ENCODE results near the gene ARVCF.

DNA sequence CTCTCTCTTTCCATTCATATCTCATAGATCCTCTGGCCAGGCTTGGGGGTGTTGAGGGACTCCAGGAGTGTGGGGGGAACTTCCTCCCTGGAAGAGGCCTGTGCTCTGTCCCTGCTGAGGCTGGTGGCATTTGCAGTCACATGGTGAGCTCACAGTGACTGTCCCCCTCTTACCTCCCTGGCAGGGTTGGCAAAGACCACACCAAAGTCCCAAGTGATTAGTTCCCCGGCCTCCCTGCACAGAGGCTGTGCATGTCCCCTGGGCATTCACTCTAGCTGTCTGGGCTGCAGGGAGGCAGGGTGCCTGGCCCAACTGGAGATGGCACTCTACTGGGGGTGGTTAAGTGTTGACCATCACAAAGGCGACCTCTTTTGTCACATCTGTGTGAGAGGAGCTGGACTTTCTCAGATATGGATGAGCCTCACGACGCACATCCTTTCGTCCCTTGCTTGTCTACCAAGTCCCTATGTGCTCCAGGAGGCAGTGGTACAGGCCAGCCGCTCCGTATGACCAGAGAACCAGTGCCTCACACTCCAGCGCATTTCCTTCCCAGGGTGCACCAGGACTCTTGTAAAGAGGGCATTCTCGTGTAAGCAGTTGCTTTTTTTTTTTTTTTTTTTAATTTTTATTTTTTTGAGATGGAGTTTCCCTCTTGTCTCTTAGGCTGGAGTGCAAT, 13.1 kb upstream of the ARVCF start:
- TF ChIP-seq, protein P1, sequence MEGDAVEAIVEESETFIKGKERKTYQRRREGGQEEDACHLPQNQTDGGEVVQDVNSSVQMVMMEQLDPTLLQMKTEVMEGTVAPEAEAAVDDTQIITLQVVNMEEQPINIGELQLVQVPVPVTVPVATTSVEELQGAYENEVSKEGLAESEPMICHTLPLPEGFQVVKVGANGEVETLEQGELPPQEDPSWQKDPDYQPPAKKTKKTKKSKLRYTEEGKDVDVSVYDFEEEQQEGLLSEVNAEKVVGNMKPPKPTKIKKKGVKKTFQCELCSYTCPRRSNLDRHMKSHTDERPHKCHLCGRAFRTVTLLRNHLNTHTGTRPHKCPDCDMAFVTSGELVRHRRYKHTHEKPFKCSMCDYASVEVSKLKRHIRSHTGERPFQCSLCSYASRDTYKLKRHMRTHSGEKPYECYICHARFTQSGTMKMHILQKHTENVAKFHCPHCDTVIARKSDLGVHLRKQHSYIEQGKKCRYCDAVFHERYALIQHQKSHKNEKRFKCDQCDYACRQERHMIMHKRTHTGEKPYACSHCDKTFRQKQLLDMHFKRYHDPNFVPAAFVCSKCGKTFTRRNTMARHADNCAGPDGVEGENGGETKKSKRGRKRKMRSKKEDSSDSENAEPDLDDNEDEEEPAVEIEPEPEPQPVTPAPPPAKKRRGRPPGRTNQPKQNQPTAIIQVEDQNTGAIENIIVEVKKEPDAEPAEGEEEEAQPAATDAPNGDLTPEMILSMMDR (conservative IDR thresholded peaks at IDR 0.05; ENCODE audit: low read depth in 2 of 2), result no peak
- TF ChIP-seq EZH2 (IDR thresholded peaks at IDR 0.05; ENCODE audit: low read depth, unreplicated experiment), result no peak
- TF ChIP-seq POLR2AphosphoS5 (IDR thresholded peaks at IDR 0.05; ENCODE audit: low read depth), result no peak
